Neural cell (in vitro differentiated cells): Measurements from ENCODE around the gene ZNF182. TPM values are rescaled to one million over a fixed set of nuclear protein-coding genes. Genes with fewer than 3 reads are reported as not detected.
"Not testable (repeated sequence)": the region's sequence is repeated elsewhere in the genome, so short reads cannot be mapped to it uniquely, and the experiment has no call there.

Experiments
- H2AFZ ChIP-seq: fragments of 200-600, 300-800 bp; sonication (generic), shearing (Covaris generic); 2 replicates; pipeline ENCODE4 v1.6.0; 2014; ENCODE audit warnings: low read depth, mild to moderate bottlenecking, antibody characterized with exemption, low read length, moderate library complexity
- H3F3A ChIP-seq: fragments of 200-600 bp; shearing (Covaris generic); 2 replicates; pipeline ENCODE4 v1.6.1; 2016; ENCODE audit warnings: mild to moderate bottlenecking, moderate library complexity, mixed read lengths, antibody characterized with exemption, low read length; ENCODE audit not compliant: insufficient read depth, poor library complexity, severe bottlenecking
- H3K27ac ChIP-seq: fragments of 200-600, 300-800 bp; sonication (generic), shearing (Covaris generic); 2 replicates; pipeline ENCODE4 v1.5.1; 2014; ENCODE audit warnings: mild to moderate bottlenecking, low read length, moderate library complexity
- H3K27me3 ChIP-seq: fragments of 300-800, 200-600 bp; sonication (generic), shearing (Covaris generic); 2 replicates; pipeline ENCODE4 v1.6.0; 2014; ENCODE audit warnings: mild to moderate bottlenecking, low read depth, low read length, moderate library complexity; ENCODE audit not compliant: insufficient read depth
- H3K36me3 ChIP-seq: fragments of 300-800, 200-600 bp; sonication (generic), shearing (Covaris generic); 2 replicates; pipeline ENCODE4 v1.5.1; 2014; ENCODE audit warnings: mild to moderate bottlenecking, antibody characterized with exemption, low read length, moderate library complexity; ENCODE audit not compliant: insufficient read depth
- H3K4me2 ChIP-seq: fragments of 300-800, 200-600 bp; sonication (generic), shearing (Covaris generic); 2 replicates; pipeline ENCODE4 v1.6.0; 2014; ENCODE audit warnings: mild to moderate bottlenecking, low read length
- H3K4me3 ChIP-seq: fragments of 300-800, 200-600 bp; sonication (generic), shearing (Covaris generic); 2 replicates; pipeline ENCODE4 v1.5.1; 2014; ENCODE audit warnings: mild to moderate bottlenecking, low read length, moderate library complexity
- H3K79me2 ChIP-seq: fragments of 200-600 bp; shearing (Covaris generic); replicated peaks from 2 replicates; pipeline ENCODE4 v1.6.0; 2014; ENCODE audit warnings: mild to moderate bottlenecking, low read length, moderate library complexity; ENCODE audit not compliant: insufficient read depth
- H3K9ac ChIP-seq: fragments of 300-800, 200-600 bp; sonication (generic), shearing (Covaris generic); 2 replicates; pipeline ENCODE4 v1.6.1; 2016; ENCODE audit warnings: mild to moderate bottlenecking, low read length, mixed read lengths
- H3K9me2 ChIP-seq: fragments of 200-600 bp; shearing (Covaris generic); 2 replicates; pipeline ENCODE4 v1.6.1; 2016; ENCODE audit warnings: mild to moderate bottlenecking, low read length, mixed read lengths; ENCODE audit not compliant: insufficient read depth
- H3K9me3 ChIP-seq: fragments of 200-600, 300-800 bp; sonication (generic), shearing (Covaris generic); 2 replicates; pipeline ENCODE4 v1.6.1; 2016; ENCODE audit warnings: mild to moderate bottlenecking, mixed run types, low read length, moderate library complexity, mixed read lengths
- H4K20me1 ChIP-seq: fragments of 200-600 bp; shearing (Covaris generic); 2 replicates; pipeline ENCODE4 v1.6.1; 2016; ENCODE audit warnings: mild to moderate bottlenecking, mixed run types; ENCODE audit not compliant: insufficient read depth
- EP300 ChIP-seq: fragments of 450-650 bp; conservative IDR thresholded peaks from 2 replicates; pipeline ENCODE4 v1.6.1; 2014; ENCODE audit warnings: antibody characterized with exemption, mild to moderate bottlenecking, moderate library complexity; ENCODE audit not compliant: poor library complexity, severe bottlenecking
- EZH2 ChIP-seq: fragments of 200-600, 300-800 bp; shearing (Covaris generic), sonication (generic); IDR thresholded peaks from 2 replicates; pipeline ENCODE4 v1.6.1; 2014; ENCODE audit warnings: antibody characterized with exemption, low read length, borderline replicate concordance, mild to moderate bottlenecking; ENCODE audit not compliant: insufficient read depth, poor library complexity, severe bottlenecking
- MXI1 ChIP-seq: fragments of 450-650 bp; conservative IDR thresholded peaks from 2 replicates; pipeline ENCODE4 v1.6.1; 2014; ENCODE audit warnings: antibody characterized with exemption, mild to moderate bottlenecking; ENCODE audit not compliant: poor library complexity, severe bottlenecking
- POLR2AphosphoS5 ChIP-seq: IDR thresholded peaks from 2 replicates; pipeline ENCODE4 v1.6.1; 2012
- RAD21 ChIP-seq: fragments of 450-650 bp; conservative IDR thresholded peaks from 2 replicates; pipeline ENCODE4 v1.6.1; 2014; ENCODE audit warnings: antibody characterized with exemption, mild to moderate bottlenecking, moderate library complexity
- TAF1 ChIP-seq: IDR thresholded peaks from 2 replicates; pipeline ENCODE4 v1.6.1; 2012; ENCODE audit warnings: low read depth
- polyA plus RNA-seq: library from polyadenylated mRNA; depleted of rRNA; stranded (reverse); fragments of >200 nt; gene quantifications from 2 replicates; pipeline ENCODE4 v1.2.3, GENCODE V29; 2014

The ZNF182 gene
- polyA plus RNA-seq, 1 donor from 2014 or later = 12.2 TPM

- no peaks in the 10 kb centered on the region for H3K9me3 ChIP-seq
- H3K27me3 ChIP-seq = no peaks in the 10 kb centered on the region
- no peaks in the 10 kb centered on the region for H3K9me2 ChIP-seq
- no peaks in the 10 kb centered on the region for H3K79me2 ChIP-seq
- TF ChIP-seq RAD21 (no peak), POLR2AphosphoS5 (no peak), MXI1 (no peak)
- no peaks in the 10 kb centered on the region for H4K20me1 ChIP-seq
- H3K27ac ChIP-seq = no peak overlapping the region
- no peak overlapping the region for H3K9ac ChIP-seq
- no peaks in the 10 kb centered on the region for H3F3A ChIP-seq
- H3K4me3 ChIP-seq = no peak overlapping the region
- no peak overlapping the region for H3K4me2 ChIP-seq
- H3K36me3 ChIP-seq = no peaks in the 10 kb centered on the region
- H2AFZ ChIP-seq = no peak overlapping the region
Measured at GRCh38 chrX:48045410-48046311, 41.9 kb upstream of the ZNF182 start.

GRCh38 chrX:48043056-48043455 is 39.3 kb upstream of the ZNF182 start:
- no peak overlapping the region for H3K27ac ChIP-seq
- no peak overlapping the region for H3K4me2 ChIP-seq
- H3K27me3 ChIP-seq = no peaks in the 10 kb centered on the region
- TF ChIP-seq EP300 (no peak), EZH2 (no peak), RAD21 (no peak), POLR2AphosphoS5 (no peak)
- H4K20me1 ChIP-seq = no peaks in the 10 kb centered on the region
- H3K36me3 ChIP-seq = no peaks in the 10 kb centered on the region
- no peaks in the 10 kb centered on the region for H3K9me3 ChIP-seq
- no peaks in the 10 kb centered on the region for H3F3A ChIP-seq
- H3K79me2 ChIP-seq = no peaks in the 10 kb centered on the region
- no peak overlapping the region for H2AFZ ChIP-seq
- H3K4me3 ChIP-seq = no peak overlapping the region
- no peak overlapping the region for H3K9ac ChIP-seq
- H3K9me2 ChIP-seq = no peaks in the 10 kb centered on the region

- H3K4me2 ChIP-seq = no peak overlapping the region
- no peaks in the 10 kb centered on the region for H3K79me2 ChIP-seq
- H3K9ac ChIP-seq = no peak overlapping the region
- no peaks in the 10 kb centered on the region for H3F3A ChIP-seq
- H4K20me1 ChIP-seq = no peaks in the 10 kb centered on the region
- no peaks in the 10 kb centered on the region for H3K36me3 ChIP-seq
- no peak overlapping the region for H3K27ac ChIP-seq
- no peak overlapping the region for H3K4me3 ChIP-seq
- no peak overlapping the region for H2AFZ ChIP-seq
- H3K9me3 ChIP-seq = no peaks in the 10 kb centered on the region
- H3K27me3 ChIP-seq = no peaks in the 10 kb centered on the region
- TF ChIP-seq RAD21 = no peak
- no peak for TF ChIP-seq POLR2AphosphoS5
- no peak for TF ChIP-seq TAF1
- no peaks in the 10 kb centered on the region for H3K9me2 ChIP-seq
Measured at GRCh38 chrX:48035891-48036290, 32.1 kb upstream of the ZNF182 start.

GRCh38 chrX:48030641-48031173 is 26.9 kb upstream of the ZNF182 start:
- H2AFZ ChIP-seq, H3K9ac ChIP-seq, H3K9me3 ChIP-seq, H3K27ac ChIP-seq, H3K4me3 ChIP-seq, H3K36me3 ChIP-seq, H3K9me2 ChIP-seq, H3K27me3 ChIP-seq, H3F3A ChIP-seq, H3K79me2 ChIP-seq, H3K4me2 ChIP-seq, H4K20me1 ChIP-seq: not testable (repeated sequence)
